CD1c-positive myeloid dendritic cell (primary cell): ENCODE results near the gene PDGFB.

Experiments
- DNase-seq: peaks from one replicate; pipeline ENCODE4 v3.0.0-alpha.2; 2016; ENCODE audit errors: extremely low spot score

PDGFB gene

DNA sequence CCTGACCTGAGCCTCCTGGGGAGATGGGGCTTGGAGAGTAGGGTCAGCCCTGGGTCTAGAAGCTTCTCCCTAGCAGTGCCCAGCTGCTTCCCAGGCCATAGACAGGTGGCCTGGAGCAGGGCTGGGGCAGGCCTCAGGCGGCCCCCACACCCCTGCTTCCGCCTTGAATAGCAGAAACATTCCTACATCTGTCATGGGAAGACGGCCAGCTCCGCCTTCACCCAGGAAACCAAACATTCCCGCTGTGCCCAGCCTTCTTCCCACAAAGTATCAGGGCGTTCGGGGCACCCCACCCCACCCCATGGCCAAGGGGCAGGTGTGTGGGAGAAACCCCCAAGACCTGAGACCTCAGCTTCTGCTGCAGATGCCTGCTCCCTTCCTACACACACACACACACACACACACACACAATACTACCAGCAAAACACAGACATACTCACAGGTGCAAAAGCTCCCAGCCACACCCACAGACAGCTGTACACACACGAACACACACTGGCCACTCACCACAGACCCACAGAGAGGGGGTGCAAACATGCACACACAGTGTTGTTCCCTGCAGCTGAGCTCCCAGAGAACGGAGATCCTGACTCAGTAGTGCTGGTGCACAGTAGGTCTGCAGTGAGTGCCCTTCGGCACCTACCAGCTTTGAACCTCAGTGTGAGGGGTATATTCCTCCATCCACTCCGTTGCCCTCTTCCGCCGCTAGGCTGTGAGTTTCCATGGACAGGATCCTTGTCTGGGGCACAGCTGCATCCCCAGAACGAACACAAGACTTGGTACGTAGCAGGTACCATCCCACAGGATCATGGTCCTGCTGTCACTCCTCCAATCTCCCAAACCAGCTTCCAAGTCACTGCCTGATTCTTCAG is 37.4 kb downstream of the PDGFB start:
- DNase-seq: no peak

DNA sequence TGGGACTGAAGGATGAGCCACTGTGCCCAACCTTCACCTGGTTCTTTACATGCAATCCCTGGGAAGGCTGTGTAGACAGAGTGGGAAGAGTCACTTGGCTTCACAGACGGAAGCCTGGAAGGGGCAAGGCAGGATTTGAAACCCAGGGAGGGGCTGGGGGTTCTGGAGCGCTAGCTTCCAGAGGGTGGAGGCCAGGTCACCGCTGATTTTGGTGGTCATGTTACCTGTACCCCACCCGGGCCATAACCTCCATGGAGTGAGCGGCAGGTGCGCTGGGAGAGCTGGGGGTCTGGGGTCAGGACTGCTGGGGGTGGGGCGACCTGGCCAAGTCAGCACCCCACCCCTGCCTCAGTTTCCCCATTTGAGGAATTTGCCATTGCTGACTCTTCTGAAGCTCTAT is 38.3 kb downstream of the PDGFB start:
- DNase-seq: no peak

DNA sequence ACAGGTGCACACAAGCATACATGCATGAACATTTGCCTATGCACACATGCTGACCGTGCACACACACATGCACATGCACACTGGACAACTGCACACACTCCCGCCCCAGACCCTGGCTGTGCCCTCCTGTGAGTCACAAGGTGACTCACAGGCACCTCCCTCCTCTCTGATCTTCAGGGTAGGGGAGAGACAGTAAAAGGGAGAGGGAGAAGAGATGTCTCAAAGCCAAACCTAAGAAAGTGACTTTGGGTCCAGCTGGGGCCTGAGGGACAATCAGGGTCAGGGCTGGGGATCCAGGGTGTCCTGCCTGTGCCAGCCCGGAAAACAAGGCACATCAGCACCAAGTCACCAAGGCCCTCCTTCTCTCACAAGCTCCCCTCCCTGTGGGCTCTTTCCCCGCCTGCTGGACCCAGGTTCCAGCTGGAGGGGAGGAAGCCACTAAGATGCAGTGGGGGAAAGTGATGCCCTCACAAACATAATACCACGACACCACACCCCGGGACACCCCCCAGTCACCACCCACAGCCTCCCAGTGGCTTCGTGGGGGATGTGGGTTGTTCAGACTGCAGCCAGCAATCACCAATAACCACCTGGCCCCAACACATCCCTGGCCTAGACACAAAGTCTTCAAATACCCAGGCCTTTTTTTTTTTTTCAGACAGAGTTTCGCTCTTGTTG is 39.3 kb downstream of the PDGFB start:
- no peak for DNase-seq

DNA sequence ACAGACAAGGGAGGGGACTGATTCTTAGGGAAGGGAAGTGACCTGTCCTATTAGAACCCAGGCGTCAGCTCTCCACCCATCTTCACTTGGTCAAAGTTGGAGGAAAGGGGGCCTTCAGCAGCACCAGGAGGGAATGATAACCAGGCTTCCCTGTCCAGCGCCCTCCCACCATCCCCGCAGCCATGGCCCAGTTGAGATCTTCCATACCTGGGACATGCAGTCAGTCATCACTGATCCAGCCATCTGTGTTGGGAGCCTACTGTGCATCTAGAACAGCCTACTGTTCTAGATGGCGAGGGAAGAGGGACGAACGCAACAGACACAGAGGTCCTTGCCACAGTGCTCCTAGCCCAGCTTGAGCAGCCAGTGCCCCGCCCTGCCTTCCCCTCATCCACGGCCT is 40.6 kb downstream of the PDGFB start:
- DNase-seq: no peak

DNA sequence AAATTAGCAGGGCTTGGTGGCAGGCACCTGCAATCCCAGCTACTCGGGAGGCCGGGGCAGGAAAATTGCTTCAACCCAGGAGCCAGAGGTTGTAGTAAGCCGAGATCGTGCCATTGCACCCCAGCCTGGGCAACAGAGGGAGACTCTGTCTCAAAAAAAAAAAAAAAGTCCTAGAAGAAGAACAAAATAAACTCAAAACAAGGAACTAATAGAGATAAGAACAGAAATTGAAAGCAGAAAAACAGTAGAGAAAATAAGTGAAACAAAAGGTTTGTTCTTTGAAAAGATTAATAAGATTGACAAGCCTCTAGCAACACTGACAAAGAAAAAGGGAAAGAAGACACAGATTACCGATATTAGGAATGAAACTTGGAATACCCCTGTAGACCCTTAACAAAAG is 47.2 kb downstream of the PDGFB start:
- DNase-seq: no peak

DNA sequence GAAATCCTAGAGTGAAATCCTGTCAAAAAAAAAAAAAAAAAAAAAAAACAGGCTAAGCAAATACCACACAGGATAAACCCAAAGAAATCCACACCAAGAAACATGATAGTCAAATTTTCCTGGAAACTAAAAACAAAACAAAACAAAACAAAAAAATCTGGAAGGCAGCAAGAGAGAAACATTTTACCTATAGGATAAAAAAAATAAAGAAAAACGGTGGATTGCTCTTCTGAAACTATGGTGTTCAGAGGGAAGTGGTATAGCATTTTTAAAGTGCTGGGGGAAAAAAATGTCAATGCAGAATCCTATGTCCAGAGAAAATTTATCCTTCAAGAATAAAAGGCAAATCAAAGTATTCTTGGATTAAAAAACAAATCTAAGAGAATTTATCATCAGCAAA is 50.7 kb downstream of the PDGFB start:
- DNase-seq: no peak

DNA sequence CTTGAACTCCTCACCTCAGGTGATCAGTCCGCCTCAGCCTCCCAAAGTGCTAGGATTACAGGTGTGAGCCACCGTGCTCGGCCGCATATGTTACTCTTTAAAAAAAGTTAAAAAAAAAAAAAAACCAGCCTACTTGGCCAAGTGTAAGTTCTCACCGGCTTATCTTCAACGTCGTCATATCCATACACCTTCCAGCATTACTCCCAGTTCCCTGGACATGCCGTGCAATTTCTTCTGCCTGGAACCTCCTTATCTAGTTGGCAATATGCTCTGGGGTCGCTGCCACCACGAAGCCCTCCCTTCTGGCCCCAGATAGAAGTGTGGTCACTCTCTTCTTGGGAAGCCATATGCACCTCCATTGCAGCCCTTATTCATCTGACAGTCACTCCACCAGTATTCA is 56.0 kb downstream of the PDGFB start:
- DNase-seq: no peak

DNA sequence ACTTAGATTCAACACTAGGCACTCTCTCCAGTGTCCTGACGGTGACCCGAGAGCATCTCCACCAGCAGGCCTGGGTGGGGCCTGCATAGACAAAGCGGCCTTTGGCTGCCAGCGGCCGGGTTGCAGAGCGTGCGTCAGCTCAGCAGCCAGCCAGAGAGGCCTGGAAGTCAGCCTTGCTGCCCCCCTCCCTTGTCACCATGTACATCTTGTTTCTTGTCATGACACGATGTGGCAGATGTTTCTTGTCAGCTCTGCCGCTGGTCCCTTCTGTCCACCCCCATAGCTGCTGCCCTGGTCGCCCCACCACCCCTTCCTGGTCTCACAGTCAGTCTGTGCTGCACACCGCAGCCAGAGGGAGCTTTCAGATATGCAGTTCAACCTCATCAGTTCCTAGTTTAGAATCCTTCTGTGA is 59.2 kb downstream of the PDGFB start:
- no peak for DNase-seq

DNA sequence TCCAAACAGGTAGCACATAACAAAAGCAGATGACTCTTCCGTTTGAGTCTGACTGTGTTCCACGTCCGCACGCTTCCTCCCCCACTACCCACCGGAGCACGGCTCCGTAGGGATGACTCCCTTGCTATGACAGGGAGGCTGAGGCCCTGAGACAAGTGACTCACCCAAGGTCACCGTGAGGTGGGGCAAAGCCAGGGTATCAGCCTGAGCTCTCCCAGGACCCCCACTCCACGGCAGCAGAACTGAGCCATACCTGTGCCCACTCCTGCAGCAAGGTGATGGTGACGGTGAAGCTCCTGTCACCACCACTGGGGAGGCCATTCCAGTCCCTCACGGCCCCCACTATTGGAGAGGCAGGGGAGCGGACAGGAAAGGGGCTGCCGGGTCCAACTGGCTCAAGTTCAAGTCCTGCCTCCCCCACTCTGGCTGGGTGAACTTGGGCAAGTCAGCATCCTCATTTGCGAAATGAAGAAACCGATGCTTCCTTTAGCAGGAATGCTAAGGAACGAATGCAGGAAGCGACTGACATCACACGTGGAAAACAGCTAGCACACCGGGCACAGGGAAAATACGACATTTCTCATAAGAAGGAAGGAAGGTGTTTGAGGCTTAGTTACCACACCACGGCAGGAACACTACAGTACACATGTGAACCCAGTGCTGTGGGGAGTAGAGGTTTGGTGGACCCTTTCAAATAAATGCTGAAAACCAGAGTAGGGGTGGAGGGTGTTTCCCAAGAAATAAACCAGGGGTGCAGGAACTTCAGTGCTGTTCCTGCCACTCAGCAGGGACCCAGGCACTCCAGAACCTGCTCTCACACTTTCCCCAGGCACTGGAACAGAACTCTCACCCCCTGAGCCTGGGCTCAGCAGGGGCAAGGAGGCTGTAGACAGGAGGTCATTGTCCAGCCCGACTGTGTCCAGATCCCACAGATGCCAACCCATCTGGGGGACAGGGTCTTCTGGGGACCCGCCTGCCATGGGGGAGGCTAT is 59.9 kb downstream of the PDGFB start:
- DNase-seq: no peak

DNA sequence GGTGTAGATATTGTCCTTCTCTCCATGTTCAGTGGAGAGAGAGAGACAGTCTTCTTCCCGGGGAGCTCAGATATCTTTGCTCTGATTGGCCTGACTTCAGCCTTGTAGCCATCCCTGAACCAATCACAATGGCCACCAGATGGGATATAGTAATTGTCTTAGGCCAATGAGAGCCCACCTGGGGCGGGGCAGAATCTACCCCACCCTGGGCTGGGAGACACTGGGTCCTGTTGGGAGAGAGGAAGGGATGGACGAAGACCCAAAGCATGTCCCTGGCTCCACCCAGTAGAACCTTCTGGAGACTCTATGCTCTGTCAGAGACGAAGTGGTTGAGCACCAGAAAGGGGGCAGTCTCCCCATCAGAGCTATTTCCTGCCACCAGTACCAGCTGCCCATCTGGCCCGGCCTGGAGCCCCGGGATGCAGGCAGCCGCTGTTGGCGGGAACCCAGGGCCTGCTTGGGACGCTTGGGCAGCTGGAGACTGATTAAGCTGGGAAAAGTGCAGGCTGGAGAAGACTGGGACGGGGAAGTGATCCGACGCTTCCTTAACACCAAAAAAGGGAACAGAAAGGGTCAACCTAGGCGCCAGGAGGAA is 60.7 kb downstream of the PDGFB start:
- DNase-seq: peak; percentile 19

DNA sequence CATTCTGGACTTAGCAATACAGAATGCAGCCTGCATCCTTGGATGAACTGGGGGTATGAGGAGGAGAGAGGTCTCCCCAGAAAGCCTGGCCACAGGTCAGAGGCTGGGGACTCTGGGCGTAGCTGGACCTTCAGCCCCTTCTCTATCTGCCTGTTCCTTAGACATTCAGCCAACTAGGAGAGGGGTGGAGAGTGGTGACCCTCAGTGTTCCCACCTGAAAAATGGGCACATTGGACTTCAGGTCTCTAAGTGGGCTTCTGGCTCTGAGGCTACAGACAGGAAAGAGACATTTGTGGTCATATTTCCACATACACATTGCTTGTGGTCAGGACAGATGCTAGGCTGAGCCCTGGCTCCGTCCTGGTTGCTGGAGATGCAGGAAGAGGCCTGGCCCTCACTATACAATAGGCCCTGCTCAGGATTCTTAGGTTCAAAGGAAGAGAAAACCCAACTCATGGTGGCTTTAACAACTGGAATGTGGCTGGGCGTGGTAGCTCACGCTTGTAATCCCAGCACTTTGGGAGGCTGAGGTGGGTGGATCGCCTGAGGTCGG is 62.2 kb downstream of the PDGFB start:
- DNase-seq: no peak

DNA sequence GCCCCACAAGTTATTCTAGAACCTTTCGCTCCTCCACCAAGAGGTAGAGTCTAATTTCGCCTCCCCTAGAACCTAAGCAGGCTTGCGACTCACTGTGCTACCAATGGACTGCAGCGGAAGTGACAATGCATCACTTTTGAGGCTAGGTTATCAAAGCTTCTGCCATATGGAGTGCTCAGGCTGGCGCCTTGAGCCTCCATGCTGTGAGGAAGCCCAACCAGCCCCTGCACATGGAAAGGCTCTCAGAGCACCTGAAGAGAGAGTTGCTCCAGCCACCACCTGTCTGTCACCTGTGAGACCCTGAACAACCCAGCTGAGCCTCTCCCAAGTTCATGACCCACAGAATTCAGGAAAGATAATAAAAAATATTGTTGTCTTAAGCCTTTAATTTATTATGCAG is 63.0 kb downstream of the PDGFB start:
- DNase-seq: no peak

DNA sequence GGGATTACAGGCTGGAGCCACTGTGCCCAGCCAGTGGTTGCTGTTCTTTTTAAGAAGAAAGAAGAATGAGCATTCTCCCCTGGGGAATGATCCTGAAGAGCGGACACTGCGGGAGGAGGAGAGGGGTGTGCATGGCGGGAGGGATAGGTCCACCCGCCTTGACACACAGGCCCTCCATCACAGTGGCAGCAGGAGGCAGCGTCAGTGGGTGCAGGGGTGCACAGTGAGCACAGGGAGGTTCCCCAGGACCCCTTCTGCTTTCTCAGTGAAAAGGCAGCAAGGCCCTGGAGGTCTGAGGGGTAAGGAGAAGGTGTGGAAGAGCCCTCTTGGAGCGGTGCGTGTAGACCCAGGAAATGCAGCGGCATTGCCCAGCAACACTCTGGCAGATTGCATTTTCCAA is 63.4 kb downstream of the PDGFB start:
- no peak for DNase-seq

DNA sequence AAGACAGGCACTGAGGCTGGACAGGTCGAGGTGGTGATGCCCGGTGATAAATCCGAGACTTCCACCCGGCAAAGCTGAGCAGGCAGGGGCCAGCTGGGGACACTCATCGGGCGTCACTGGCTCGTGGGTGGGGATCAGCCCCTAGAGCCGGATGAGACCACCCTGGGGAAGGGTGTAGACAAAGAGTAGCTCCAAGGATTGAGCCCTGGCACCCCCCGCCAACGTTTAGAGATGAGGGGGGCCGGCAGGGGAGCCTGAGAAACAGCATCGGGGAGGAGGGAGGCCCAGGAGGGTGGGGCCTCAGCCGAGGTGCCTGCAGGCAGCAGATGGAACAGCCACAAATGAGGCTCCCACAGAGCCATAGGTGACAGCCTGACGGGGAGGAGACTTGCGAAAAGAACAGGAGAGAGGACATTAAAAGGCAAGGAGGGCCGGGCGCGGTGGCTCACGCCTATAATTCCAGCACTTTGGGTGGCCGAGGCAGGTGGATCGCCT is 64.9 kb downstream of the PDGFB start:
- DNase-seq: no peak

DNA sequence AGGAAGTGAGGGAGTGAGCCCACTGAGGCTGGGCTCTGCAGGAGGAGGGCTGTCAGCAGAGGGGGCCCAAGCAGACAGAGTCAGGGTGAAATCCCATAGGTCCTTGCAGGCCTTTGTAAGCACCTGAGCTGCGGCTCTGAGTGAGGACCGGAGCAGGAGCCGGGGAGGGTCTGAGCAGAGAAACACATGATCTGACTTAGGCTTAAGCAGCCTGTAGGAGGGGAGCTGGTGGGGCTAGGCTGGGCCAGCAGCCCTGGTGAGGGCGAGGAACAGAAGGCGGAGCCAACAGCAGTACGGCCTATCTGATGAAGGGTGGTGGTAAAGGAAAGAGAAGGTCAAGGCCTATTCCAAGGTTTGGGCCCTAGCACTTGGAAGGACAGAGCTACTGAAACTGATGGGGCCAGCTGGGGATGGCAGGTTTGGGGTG is 65.4 kb downstream of the PDGFB start:
- no peak for DNase-seq

DNA sequence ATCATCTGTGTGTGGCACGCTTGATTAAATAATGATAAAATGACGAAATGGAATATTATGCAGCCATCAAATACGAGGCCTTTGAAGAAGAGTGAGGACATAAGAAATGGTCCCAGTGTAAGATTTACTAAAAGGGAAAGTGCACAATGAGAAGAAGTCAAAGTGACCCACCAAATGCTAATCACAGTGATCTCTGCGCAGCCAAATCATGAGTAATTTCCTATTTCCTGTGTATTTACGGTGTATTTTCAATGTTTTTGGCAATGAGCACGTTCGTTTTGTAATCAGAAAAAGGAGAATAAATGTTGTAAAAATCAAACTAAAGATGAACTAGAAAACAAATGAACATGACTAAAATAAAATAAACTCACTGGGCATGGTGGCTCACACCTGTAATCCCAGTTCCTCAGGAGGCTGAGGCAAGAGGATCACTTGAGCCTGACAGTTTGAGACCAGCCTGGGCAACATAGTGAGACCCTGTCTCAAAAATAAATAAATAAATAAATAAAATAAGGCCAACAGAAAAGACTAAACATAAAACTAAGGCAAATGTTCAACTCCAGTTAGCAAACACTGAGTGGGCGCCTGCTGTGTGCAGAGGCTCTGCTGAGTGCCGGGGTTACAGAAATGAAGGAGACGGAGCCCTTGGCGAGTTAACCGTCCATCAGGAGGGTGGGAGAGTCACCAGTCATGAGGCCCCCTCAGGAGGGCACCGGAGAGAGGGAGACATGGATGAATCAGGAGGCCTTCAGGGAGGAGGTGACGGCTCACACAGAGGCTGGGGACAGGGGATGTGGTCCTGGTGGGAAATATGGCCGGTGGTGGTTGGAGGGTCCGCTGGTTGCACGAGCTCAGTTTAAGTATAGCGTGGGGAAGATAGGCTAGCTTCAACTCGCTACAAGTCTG is 66.3 kb downstream of the PDGFB start:
- no peak for DNase-seq

DNA sequence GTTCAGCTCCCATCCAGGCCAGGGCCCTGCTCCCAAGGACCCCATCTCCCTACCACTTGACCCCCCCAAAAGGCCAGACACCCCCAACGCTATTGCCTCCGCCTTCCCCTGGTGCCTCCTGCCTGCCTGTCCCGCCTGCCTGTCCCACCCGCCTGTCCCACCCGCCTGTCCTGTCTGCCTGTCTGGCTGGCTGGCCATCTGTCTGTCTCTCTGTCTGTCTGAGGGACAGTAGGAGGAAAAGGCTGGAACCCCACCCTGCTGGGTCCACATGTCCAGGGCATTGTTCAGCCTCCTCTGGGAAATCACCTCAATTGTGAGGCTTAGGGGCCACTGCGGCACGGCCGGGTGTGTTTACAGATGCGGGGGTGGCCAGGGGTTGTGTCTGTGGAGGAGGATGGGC is 67.0 kb downstream of the PDGFB start:
- DNase-seq: no peak

DNA sequence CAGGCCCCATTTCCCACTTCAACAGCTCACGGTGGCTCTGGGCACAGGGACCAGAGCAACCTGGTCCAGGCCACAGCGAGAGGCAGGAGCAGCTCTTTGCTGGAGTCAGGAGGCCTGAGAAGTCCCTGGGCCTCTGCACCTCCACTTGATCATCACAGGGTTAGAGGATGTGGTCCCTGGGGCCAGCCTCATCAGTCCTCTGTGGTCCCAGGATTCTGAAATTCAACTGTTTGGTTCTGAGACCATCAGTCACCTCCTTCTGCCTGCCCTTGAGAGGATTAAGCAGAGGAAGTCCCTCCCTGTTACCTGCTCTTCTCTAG is 67.4 kb downstream of the PDGFB start:
- DNase-seq: no peak

DNA sequence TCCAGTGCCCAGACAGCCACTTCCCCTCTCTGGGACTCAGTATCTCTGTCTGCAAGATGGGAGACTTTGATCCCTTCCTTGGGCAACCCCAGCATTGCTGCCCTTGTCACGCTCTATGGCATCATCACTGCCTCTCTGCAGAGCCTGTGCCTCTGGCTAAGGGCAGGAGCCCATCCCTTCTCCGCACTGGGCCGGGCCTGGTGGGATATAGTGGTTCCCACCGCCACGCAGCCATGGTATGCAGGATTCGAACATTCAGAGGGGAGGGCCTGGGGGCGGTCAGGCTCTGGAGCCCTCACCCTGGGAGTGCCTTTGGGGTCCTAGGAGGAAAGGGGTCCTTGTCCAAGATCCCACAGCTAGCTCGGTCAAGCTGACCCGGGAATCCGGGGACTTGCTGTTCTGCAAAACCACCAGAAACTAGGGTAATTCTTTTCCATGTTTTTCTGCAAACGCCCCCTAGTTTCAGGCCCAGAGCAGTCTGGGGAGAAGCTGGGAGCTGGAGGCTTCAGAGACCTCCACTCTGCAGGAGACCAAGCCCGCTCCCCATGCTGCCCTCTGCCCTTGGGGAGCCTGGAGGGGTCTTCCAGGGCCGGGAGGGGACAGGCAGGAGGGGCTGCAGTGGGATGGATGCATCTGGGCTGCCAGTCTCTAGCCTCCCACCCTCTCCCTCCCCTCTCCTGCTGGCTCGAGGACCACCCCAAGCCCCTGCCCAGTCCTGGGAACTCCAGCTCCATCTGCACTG is 67.9 kb downstream of the PDGFB start:
- DNase-seq: no peak
